Measurements from ENCODE around the gene ZFP3. TPM values are rescaled to one million over a fixed set of nuclear protein-coding genes. Genes with fewer than 3 reads are reported as not detected.
"Not testable (repeated sequence)": the region's sequence is repeated elsewhere in the genome, so short reads cannot be mapped to it uniquely, and the experiment has no call there.

ZFP3 gene
- 10 to 100 TPM in 1 of 5 donors, 1 to 10 TPM in 4; 8.1 to 11.8 (median 9.2) TPM for polyA plus RNA-seq (ENCODE audit: insufficient read depth in 1 of 5, insufficient read length in 5 of 5, low replicate concordance in 1 of 5)
- long read RNA-seq, donor 1, full-length matches to known transcripts, result 5 of 5 reads
- long read RNA-seq, donor 1, partial matches to known transcripts, result 0 of 5 reads
- long read RNA-seq, donor 1, other reads (novel, unspliced or antisense), result 0 of 5 reads
- long read RNA-seq, donor 2, full-length matches to known transcripts, result 2 of 2 reads
- long read RNA-seq, donor 2, partial matches to known transcripts, result 0 of 2 reads
- long read RNA-seq, donor 2, other reads (novel, unspliced or antisense), result 0 of 2 reads
- long read RNA-seq, donor 3, full-length matches to known transcripts, result 2 of 2 reads
- long read RNA-seq, donor 3, partial matches to known transcripts, result 0 of 2 reads
- long read RNA-seq, donor 3, other reads (novel, unspliced or antisense), result 0 of 2 reads
- long read RNA-seq, donor 4, result 0 reads
- long read RNA-seq, donor 5, full-length matches to known transcripts, result 5 of 5 reads
- long read RNA-seq, donor 5, partial matches to known transcripts, result 0 of 5 reads
- long read RNA-seq, donor 5, other reads (novel, unspliced or antisense), result 0 of 5 reads
- long read RNA-seq, donor 6, full-length matches to known transcripts, result 2 of 2 reads
- long read RNA-seq, donor 6, partial matches to known transcripts, result 0 of 2 reads
- long read RNA-seq, donor 6, other reads (novel, unspliced or antisense), result 0 of 2 reads
- long read RNA-seq, donor 7, full-length matches to known transcripts, result 4 of 4 reads
- long read RNA-seq, donor 7, partial matches to known transcripts, result 0 of 4 reads
- long read RNA-seq, donor 7, other reads (novel, unspliced or antisense), result 0 of 4 reads
- long read RNA-seq, donor 8, full-length matches to known transcripts, result 1 of 1 reads
- long read RNA-seq, donor 8, partial matches to known transcripts, result 0 of 1 reads
- long read RNA-seq, donor 8, other reads (novel, unspliced or antisense), result 0 of 1 reads

DNA sequence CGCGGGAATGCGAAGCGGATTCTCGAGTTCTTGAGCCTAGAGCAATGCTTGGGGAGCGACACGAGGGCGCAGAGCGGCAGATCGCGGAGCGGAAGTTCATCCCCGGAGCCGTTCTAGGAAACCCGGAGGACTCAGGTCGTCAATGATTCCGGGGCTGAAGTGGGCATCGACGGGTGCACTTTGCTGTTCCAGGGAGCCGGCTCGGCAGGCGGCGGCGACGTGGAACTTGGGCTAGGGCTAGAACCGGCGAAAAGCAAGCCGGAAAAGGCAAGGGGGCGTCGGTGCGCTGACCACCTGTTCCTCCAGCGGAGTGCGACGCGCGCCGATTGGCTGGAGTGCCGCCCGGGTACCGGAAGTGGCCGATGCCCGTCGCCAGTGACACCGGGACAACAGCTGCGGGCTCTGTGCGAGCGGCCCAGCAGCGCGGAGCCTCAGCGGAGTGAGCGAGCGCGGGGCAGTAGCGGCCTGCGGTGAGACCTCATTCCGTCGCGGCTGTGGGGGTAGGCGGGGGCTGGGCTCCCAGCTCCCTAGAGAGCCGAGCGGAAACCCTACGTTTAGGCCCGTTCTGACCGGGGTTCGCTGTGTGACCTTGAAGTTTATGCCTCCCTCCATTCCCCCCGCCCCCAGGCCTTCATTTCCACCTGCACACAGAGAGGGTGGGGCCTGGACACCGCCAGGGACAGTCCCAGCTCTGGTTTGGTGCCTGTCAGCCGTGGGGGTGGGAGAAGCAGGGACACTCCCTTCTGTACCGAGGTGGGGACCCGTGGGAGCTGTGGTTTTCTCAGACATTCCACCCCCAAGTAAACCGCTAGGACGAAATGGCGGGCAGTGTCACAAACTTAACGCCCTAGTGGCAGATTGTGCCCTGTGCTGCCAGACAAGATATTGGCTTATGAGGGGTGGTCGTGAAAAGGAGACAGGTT, at the start of gene ZFP3:
Gene ZFP3 (plus strand): TSS at position 362 of the 923 bp plus-strand sequence. CDS start 13,038 bp downstream, outside the sequence.
- peak; percentile 78 to 85 for DNase-seq

DNA sequence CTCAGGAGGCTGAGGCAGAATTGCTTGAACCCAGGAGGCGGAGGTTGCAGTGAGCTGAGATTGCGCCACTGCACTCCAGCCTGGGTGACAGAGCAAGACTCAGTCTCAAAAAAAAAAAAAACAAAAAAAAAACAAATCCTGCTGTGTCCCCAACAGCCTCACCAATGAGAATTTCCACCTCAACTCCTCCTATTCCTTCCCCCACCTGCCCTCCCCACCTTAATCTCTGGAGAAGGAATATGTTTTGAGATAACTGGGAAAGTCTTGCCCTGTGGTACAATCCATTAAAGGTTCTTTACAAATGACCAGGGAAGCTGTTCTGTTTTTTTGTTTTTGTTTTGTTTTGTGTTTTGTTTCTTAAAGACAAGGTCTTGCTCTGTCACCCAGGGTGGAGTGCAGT, 48.1 kb upstream of the ZFP3 start:
- not testable (repeated sequence) for DNase-seq

DNA sequence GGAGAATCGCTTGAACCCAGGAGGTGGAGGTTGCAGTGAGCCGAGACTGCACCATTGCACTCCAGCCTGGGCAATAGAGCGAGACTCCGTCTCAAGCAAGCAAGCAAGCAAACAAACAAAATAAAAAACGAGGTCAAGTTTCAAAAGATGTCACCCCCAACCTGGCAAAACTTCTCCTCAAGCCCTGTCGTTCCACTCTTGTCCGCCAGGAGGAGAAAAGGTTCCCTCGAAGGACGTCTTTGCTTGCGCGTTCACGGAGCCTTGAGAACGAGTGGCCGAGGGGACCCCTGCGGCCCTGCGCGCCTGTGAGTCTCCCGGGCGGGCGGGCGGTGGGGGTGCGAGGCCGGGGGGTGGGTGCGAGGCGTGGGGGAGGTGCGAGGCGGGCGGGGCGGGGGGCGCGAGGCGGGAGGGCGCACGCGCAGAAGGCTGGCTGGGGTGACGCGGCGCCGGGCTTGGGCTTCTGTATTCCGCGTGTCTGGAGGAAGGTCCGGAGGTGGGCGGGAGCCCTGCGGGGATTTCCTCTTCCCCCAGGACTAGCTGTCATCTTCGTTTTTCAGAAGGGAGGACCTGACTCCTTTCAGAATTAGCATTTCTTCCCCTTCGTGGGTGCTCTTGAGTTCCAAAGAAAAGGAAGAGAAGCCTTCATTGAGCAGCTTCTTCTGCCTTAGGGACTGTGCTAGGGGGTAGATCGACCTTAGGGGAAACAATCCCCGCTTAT, 46.7 kb upstream of the ZFP3 start:
- peak; percentile 81 to 84 for DNase-seq

DNA sequence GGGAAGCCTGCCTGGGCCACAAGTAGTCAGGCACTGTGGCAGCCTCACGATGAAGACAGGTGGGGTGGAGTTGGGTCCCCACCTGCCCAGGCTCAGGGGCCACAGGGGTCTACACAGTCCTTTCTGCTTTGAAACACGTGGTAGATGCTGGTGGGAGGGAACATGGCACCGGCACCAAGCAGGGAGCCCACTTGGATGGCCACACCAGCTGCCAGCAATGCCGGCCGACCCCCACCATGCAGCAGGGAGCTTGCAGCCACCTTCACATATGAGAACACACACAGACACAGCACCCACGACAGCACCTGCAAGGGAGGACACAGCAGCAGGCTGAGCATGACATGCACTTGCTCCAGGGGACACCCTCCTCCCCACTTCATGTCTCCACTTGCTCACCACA, 45.4 kb upstream of the ZFP3 start:
- DNase-seq, result no peak

DNA sequence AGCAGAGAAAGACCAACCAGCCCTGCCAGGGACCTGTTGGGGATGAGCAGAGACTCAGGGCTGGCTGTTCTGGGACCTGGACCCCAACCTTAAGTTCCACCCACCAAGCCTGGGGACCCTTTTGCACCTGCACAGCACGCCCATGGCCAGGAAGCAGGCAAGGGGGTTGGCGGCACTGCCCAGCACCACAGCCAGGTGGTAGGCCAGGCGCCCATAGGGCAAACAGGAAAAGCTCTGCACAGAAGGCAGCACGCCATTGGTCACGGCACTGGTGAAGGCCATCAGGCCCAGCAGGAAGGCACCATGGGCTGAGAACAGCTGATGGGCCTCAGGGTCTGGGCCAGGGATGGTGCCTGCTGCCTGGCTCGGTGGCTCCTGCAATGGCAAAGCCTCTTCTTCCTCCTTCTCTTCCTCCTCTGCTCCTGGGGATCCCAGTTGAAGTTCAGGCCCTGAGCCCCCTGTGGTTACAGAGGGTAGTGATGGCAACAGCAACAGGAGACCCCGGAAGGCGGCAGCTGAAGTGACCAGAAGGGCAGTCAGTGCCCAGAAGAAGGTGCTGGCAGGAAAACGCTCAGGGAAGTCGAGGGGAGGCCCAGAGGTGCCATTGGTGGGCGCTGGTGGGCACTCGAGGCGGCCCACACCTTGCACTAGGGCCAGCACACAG, 44.8 kb upstream of the ZFP3 start:
- no peak for DNase-seq

DNA sequence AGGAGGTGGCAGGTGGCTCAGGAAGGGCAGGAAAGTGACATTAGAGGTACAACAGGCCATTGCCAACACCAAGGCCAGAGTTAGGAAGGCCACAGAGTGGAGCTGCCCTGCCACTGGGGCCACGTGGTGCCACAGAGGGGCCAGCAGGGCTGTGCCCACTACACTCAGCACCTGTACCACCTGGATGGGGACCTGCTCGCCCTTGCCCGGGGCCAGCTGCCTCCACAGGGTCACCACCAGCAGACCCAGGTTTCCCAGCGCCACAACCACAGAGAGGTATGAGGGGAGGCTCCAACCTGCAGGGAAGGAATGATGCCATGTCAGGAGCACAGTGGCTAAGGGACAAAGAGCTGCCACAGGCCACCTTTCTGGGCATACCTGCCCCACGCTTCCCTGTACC, 44.2 kb upstream of the ZFP3 start:
- no peak for DNase-seq

DNA sequence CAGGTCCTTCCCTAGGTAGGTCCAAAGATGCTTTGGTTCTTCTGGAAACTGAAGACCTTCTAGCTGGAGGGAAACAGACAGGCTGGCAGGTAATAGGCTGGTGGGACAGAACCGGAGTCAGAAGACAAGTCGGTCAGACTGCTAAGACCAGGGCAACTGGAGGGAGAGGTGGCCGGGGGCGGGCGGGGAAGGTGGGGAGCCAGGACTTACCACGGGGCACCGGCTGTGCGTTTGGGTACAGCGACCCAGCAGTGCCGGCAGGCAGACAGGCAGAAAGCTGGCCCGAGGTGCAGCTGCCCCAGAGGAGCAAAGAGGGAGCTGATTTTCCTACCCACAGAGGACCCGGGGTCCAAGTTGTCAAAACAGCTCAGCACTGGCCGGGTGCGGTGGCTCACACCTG, 43.6 kb upstream of the ZFP3 start:
- DNase-seq, result no peak

DNA sequence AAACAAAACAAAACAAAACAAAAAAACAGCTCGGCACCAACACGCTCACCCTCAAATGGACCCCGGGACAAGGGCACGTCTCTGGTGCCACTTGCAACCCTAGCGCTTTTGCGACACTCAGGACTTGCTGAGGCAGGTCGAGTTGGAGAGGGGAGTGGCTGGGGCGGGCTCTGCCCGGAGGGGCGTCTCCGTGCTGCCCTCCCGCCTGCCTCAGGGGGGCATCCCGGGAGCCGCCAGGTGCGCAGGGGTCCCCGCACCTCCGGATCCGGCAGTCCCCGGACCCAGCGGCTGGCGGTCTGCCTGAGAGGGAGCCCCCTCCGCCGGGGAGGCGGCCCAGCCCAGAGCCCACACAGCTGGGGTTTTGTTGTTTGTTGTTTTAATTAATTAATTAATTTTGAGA, 43.0 kb upstream of the ZFP3 start, which contains the start of gene SLC52A1:
Gene SLC52A1 (minus strand): TSS at position 112 of the 400 bp plus-strand sequence. CDS start 820 bp downstream, outside the sequence.
- no peak for DNase-seq

DNA sequence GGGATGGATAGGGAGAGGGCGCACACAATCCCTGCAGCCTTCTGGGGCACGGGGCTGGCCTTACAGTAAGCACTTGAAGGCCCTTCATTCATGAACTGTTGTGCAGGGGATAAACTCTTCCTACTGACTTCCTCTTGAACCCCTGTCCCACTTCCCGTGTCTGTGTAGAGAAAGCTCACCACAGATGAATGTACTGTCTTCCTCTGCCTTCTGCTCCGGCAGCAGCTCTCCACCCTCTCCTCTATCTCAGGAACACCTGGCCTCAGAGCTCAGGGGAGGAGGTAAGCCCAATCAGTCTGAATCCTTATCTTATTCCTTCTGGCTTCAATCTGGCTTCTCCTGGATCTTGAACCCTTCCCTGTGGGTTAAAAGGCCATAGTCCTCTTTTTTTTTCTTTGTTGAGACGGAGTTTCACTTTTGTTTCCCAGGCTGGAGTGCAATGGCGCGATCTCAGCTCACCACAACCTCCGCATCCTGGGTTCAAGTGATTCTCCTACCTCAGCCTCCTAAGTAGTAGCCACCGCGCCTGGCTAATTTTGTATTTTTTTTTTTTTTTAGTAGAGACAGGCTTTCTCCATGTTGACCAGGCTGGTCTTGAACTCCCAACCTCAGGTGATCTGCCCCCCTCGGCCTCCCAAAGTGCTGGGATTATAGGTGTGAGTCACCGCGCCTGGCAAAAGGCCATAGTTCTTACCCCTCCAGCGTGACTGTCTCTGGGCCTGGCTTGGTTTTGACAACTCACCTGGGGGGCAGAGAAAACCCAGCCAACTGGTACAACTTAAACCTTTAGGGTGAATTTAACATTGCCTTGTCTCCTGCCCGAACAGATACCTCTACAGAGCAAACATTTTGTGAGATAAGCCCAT, 35.9 kb upstream of the ZFP3 start:
- DNase-seq, result no peak

DNA sequence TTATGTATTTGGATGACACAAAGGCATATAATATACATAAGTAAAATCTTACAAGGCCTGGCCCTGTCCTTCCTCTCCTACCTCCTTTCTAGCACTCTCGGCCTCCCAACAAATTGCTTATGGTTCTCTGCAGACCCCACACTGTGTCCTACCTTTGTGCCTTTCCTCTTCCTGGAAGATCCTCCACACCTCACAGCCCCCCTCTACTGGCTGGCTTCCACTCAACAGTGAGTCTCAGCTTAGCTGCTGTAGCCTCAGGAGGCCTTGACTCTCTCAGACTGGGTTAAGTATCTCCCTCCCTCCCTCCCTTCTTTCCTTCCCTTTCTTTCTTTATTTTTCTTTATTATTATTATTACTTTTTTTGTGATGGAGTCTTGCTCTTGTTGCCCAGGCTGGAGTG, 34.7 kb upstream of the ZFP3 start:
- DNase-seq, result no peak

DNA sequence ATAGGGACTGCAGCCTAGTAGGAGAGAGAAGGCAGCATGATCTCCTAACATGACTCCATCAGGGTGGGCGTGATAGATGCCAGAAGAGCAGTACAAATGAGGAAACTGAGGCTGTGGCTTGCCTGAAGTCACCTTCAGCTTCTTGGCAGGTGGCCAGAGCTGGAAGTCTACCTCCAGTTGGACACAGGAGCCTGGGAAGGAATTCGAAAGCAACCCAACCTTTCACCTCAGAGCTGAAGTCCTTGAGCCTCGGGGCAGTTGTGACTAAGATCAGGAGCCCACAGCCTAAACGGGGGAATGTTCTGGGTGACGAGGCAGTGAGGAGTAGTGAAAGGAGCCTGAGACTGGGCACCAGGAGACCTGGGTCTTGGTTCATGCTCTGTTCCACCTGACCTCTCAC, 33.6 kb upstream of the ZFP3 start:
- no peak for DNase-seq

DNA sequence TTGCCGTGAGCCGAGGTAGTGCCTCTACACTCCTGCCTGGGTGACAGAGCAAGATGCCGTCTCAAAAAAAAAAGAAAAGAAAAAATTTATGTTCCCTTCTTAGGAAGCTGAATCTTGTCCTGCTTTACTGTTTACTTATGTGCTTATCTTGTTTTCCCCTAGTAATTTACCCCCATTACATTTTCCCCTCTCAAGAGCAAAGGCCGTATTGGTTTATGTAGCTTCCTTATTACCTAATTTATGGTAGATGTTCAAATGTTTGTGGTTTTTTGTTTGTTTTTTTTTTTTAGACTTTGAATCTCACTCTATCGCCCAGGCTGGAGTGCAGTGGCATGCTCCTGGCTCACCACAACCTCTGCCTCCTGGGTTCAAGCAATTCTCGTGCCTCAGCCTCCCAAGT, 32.8 kb upstream of the ZFP3 start:
- no peak for DNase-seq

DNA sequence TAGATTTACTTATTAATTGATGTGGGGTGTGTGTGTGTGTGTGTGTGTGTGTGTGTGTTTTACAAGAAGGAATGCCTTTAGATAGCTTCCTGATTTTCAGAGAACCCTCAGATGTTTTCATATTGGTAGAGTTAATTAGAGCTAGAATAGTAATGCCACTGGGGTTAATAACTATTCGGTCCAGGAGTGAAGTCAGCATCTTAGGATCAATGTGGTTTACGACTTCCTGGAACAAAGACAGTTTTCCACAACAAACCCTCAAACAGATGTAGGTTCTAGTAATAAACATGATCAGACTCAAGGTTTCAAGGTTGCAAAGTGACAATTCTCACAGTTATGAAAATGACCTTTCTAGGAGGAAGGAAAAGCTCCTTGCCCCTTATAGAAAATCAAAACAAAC, 30.8 kb upstream of the ZFP3 start:
- DNase-seq, result no peak

DNA sequence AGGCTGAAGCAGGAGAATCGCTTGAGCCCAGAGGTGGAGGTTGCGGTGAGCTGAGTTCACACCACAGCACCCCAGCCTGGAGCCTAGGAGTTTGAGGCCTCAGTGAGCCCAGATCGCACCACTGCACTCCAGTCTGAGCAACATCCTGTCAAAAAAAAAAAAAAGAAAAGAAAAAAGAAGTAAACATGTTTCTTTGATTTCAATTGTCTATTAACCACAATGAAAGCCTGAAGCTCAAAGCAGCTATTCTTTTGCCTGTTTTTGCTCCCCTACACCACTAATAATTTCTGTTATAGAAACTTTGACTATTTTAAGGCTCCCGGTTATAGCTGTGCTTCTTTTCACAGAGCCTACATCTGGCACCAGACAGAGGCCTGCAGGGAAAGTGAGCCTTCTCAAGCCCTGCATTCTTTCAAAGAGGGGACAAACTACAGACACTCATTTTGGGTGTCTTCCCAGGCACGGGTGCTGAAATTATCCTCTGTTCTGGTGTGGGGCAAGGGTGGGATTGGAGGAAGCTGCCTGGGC, 28.9 kb upstream of the ZFP3 start:
- no peak for DNase-seq

DNA sequence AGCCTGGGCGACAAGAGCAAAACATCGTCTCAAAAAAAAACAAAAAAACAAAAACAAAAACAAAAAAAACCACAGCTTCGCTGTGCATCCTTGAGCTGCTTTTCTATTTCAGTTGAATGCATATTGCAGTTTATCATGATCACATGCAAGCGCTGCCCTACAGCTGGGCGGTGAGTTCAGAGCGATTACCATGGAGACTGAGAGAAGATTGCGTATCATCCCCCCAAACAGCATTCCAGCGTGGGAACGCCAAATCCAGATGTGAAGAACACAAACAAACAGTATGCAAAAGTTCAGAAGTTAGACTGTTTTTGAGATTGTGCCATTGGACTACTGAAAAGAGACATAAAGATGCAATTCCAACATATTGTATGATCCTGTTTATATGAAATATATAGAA, 28.0 kb upstream of the ZFP3 start:
- peak; percentile 63 to 73 for DNase-seq

DNA sequence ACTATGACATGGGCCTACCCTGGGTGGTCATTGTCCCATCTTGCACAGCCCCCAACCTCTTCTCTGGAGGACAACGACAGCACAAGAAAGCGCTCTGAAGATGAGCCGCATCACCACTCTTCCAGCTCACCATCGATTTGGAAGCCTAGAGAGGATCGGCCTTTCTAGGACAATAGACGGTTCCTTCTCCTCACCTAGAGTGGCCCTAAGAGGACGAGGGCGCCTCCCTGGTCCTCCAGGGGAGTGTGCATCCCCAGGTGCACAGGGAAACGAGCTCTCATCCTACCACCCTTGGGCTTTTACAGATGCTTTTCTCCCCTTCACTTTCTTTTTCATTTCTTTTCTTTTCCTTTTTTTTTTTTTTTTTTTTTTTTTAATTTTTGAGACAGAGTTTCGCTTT, 22.7 kb upstream of the ZFP3 start:
- no peak for DNase-seq

DNA sequence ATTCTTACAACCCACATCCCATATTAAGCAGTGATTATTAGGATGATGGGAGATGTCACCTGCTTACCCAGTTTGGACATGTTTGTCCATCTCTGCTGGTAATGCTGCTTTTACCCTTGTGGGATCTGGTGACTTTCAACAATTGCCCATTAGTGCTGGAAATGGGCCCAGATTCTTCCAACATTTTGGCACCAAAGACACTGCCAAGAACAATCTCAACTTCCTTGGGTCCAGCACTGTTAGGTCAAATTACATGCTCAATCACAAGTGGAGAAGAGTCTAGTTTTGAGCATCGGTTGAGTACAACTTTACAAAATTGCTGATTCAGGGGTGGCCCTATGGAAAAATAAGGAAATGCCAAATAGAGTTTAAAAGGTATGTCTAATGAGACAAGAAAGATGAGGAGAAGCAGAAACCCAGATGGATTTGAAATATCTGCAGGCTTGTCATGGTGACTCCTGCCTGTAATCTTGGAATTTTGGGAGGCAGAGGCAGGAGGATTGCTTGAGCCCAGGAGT, 13.0 kb upstream of the ZFP3 start:
- DNase-seq, result no peak

DNA sequence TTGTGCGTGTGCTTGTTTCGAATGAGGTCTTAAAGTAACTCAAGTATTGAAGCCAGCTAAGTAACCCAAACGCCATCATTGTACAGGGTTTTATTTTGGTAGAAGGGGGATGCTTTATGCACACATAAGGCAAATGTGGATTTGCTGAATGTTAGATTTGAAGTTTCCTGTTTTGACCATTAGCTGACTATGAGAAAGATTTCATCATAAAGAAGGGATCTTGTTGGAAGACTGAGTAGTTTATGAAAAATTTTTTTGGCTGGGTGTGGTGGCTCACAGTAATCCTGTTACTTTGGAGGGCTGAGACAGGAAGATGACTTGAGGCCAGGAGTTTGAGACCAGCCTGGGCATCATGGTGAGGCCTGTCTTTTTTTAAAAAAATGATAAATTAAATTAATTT, 10.0 kb upstream of the ZFP3 start:
- DNase-seq, result no peak

DNA sequence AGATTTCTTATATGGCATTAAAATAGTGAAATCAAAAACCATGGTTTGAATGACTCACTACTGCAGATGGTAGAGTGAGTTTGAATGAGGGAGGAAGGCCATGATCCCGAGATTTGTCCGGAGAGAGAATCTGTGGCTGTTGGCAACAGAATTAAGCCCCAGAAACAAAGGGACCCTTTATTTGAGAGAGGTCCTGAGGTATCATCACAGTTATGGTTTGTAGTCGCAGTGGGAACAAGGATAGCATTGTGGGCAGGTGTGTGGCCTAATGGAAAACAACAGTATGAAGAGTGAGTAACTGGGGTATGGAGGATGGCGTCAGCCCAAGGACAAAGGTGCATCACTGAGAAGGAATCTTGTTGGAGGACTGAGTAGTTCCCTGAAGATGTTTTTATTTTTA, 8.5 kb upstream of the ZFP3 start:
- no peak for DNase-seq

Data from right lung (tissue), 10 donors.